ENCODE measurements around the gene PYDC1.

DNA sequence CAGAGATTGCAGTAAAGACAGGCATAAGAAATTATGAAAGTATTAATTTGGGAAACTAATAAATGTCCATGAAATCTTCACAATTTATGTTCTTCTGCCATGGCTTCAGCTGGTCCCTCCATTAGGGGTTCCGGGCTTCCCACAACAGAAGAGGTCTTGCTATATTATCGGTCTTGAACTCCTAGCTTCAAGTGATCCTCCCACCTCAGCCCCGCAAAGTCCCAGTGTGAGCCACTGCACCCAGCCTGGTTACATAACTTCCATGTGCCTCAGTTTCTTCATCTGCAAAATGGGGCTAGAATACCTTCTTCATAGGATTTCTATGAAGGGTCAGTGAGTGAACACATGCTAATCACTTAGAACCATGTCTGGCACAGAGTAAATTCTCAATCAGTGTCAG is 29.4 kb upstream of the PYDC1 start:
- TF ChIP-seq, protein P1, sequence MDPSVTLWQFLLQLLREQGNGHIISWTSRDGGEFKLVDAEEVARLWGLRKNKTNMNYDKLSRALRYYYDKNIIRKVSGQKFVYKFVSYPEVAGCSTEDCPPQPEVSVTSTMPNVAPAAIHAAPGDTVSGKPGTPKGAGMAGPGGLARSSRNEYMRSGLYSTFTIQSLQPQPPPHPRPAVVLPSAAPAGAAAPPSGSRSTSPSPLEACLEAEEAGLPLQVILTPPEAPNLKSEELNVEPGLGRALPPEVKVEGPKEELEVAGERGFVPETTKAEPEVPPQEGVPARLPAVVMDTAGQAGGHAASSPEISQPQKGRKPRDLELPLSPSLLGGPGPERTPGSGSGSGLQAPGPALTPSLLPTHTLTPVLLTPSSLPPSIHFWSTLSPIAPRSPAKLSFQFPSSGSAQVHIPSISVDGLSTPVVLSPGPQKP (IDR thresholded peaks at IDR 0.05; ENCODE audit: low read depth, low read length) = no peak
- TF ChIP-seq, protein P2, sequence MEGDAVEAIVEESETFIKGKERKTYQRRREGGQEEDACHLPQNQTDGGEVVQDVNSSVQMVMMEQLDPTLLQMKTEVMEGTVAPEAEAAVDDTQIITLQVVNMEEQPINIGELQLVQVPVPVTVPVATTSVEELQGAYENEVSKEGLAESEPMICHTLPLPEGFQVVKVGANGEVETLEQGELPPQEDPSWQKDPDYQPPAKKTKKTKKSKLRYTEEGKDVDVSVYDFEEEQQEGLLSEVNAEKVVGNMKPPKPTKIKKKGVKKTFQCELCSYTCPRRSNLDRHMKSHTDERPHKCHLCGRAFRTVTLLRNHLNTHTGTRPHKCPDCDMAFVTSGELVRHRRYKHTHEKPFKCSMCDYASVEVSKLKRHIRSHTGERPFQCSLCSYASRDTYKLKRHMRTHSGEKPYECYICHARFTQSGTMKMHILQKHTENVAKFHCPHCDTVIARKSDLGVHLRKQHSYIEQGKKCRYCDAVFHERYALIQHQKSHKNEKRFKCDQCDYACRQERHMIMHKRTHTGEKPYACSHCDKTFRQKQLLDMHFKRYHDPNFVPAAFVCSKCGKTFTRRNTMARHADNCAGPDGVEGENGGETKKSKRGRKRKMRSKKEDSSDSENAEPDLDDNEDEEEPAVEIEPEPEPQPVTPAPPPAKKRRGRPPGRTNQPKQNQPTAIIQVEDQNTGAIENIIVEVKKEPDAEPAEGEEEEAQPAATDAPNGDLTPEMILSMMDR (IDR thresholded peaks at IDR 0.05) = no peak
- TF ChIP-seq, protein P3, sequence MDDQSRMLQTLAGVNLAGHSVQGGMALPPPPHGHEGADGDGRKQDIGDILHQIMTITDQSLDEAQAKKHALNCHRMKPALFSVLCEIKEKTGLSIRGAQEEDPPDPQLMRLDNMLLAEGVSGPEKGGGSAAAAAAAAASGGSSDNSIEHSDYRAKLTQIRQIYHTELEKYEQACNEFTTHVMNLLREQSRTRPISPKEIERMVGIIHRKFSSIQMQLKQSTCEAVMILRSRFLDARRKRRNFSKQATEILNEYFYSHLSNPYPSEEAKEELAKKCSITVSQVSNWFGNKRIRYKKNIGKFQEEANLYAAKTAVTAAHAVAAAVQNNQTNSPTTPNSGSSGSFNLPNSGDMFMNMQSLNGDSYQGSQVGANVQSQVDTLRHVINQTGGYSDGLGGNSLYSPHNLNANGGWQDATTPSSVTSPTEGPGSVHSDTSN (IDR thresholded peaks at IDR 0.05) = no peak
- no peak for TF ChIP-seq JUNB (IDR thresholded peaks at IDR 0.05)
- TF ChIP-seq MAFK (IDR thresholded peaks at IDR 0.05; ENCODE audit: partially characterized antibody) = no peak
- no peak for TF ChIP-seq JUN (IDR thresholded peaks at IDR 0.05)
- TF ChIP-seq HDAC2 (IDR thresholded peaks at IDR 0.05) = no peak
- no peak for TF ChIP-seq ZSCAN20 (CRISPR knock-in tag; IDR thresholded peaks at IDR 0.05)
- TF ChIP-seq, protein P4, sequence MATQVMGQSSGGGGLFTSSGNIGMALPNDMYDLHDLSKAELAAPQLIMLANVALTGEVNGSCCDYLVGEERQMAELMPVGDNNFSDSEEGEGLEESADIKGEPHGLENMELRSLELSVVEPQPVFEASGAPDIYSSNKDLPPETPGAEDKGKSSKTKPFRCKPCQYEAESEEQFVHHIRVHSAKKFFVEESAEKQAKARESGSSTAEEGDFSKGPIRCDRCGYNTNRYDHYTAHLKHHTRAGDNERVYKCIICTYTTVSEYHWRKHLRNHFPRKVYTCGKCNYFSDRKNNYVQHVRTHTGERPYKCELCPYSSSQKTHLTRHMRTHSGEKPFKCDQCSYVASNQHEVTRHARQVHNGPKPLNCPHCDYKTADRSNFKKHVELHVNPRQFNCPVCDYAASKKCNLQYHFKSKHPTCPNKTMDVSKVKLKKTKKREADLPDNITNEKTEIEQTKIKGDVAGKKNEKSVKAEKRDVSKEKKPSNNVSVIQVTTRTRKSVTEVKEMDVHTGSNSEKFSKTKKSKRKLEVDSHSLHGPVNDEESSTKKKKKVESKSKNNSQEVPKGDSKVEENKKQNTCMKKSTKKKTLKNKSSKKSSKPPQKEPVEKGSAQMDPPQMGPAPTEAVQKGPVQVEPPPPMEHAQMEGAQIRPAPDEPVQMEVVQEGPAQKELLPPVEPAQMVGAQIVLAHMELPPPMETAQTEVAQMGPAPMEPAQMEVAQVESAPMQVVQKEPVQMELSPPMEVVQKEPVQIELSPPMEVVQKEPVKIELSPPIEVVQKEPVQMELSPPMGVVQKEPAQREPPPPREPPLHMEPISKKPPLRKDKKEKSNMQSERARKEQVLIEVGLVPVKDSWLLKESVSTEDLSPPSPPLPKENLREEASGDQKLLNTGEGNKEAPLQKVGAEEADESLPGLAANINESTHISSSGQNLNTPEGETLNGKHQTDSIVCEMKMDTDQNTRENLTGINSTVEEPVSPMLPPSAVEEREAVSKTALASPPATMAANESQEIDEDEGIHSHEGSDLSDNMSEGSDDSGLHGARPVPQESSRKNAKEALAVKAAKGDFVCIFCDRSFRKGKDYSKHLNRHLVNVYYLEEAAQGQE (IDR thresholded peaks at IDR 0.05) = no peak
- no peak for TF ChIP-seq ZFP36 (IDR thresholded peaks at IDR 0.05; ENCODE audit: borderline replicate concordance, partially characterized antibody)
- no peak for TF ChIP-seq POLR2A (IDR thresholded peaks at IDR 0.05; ENCODE audit: low read length)
- no peak for TF ChIP-seq CBX2 (IDR thresholded peaks at IDR 0.05; ENCODE audit: borderline replicate concordance, low read depth)
- no peak for TF ChIP-seq NFE2L2 (conservative IDR thresholded peaks at IDR 0.05; ENCODE audit: low read length)
- TF ChIP-seq HOXA7 (CRISPR knock-in tag; IDR thresholded peaks at IDR 0.05) = no peak
